Liver (tissue), 9 donors: Measurements from ENCODE around the gene CPSF4L. TPM values are rescaled to one million over a fixed set of nuclear protein-coding genes. Genes with fewer than 3 reads are reported as not detected.

Source experiments
- DNase-seq: peaks from one replicate; pipeline ENCODE4 v3.0.0-alpha.2; 2017; ENCODE audit warnings: low spot score
- H3K27ac ChIP-seq, 2 donors: one replicate each; pipeline ENCODE4 v1.7.0; 2013; ENCODE audit warnings: inconsistent platforms in 2 of 2, low read length in 2 of 2, control low read depth in 1 of 2, low read depth in 1 of 2, mild to moderate bottlenecking in 1 of 2
- H3K27me3 ChIP-seq, 4 donors: one replicate each; pipeline versions ENCODE4 v1.6.1 to v1.7.0; 2013; ENCODE audit warnings: low read length in 3 of 4, inconsistent platforms in 1 of 4, mild to moderate bottlenecking in 1 of 4, moderate library complexity in 1 of 4; ENCODE audit not compliant: control insufficient read depth in 4 of 4, insufficient read depth in 4 of 4
- H3K36me3 ChIP-seq, 4 donors: one replicate each; pipeline versions ENCODE4 v1.6.1 to v1.7.0; 2013; ENCODE audit warnings: low read length in 3 of 4, mild to moderate bottlenecking in 3 of 4, low read depth in 1 of 4, moderate library complexity in 1 of 4; ENCODE audit not compliant: control insufficient read depth in 4 of 4, insufficient read depth in 3 of 4
- H3K4me1 ChIP-seq, 4 donors: one replicate each; pipeline versions ENCODE4 v1.6.1 to v1.7.0; 2013; ENCODE audit warnings: low read length in 3 of 4, mild to moderate bottlenecking in 3 of 4, moderate library complexity in 1 of 4; ENCODE audit not compliant: control insufficient read depth in 4 of 4, insufficient read depth in 4 of 4
- H3K4me3 ChIP-seq, 3 donors: one replicate each; pipeline versions ENCODE4 v1.6.1 to v1.7.0; 2013; ENCODE audit warnings: low read length in 3 of 3, control low read depth in 1 of 3, low read depth in 1 of 3, mild to moderate bottlenecking in 1 of 3
- H3K9ac ChIP-seq, 2 donors: one replicate each; pipeline ENCODE4 v1.7.0; 2013; ENCODE audit warnings: low read length in 2 of 2, mild to moderate bottlenecking in 2 of 2, moderate library complexity in 2 of 2, control low read depth in 1 of 2, low read depth in 1 of 2
- H3K9me3 ChIP-seq, 4 donors: one replicate each; pipeline versions ENCODE4 v1.6.1 to v1.7.0; 2013; ENCODE audit warnings: low read length in 3 of 4; ENCODE audit not compliant: control insufficient read depth in 4 of 4
- ATF3 ChIP-seq: IDR thresholded peaks from 2 replicates; pipeline ENCODE4 v1.6.1; 2016; ENCODE audit warnings: antibody characterized with exemption
- CTCF ChIP-seq: fragments of 150-350 bp; IDR thresholded peaks from 2 replicates; pipeline ENCODE4 v1.5.1; 2017; ENCODE audit warnings: improper control_type of control experiment, low read depth, low read length; ENCODE audit not compliant: missing input control
- EGR1 ChIP-seq, 2 donors: IDR thresholded peaks; 2 replicates each; pipeline ENCODE4 v1.6.1; 2016 to 2018; ENCODE audit warnings: antibody characterized with exemption in 2 of 2, low read depth in 2 of 2
- FOXA1 ChIP-seq: IDR thresholded peaks from 2 replicates; pipeline ENCODE4 v1.6.1; 2016; ENCODE audit warnings: antibody characterized with exemption
- FOXA2 ChIP-seq: IDR thresholded peaks from 2 replicates; pipeline ENCODE4 v1.6.1; 2016; ENCODE audit warnings: antibody characterized with exemption
- GABPA ChIP-seq, 2 donors: IDR thresholded peaks in 1 of 2; conservative IDR thresholded peaks in 1 of 2; 2 replicates each; pipeline ENCODE4 v1.6.1; 2016; ENCODE audit warnings: antibody characterized with exemption in 2 of 2, mild to moderate bottlenecking in 1 of 2, moderate library complexity in 1 of 2
- HNF4G ChIP-seq: IDR thresholded peaks from 2 replicates; pipeline ENCODE4 v1.6.1; 2016; ENCODE audit warnings: antibody characterized with exemption
- JUND ChIP-seq, 2 donors: IDR thresholded peaks; 2 replicates each; pipeline ENCODE4 v1.6.1; 2016; ENCODE audit warnings: antibody characterized with exemption in 2 of 2
- MAX ChIP-seq: IDR thresholded peaks from 2 replicates; pipeline ENCODE4 v1.6.1; 2016; ENCODE audit warnings: antibody characterized with exemption
- RAD21 ChIP-seq, 2 donors: IDR thresholded peaks; 2 replicates each; pipeline ENCODE4 v1.6.1; 2016; ENCODE audit warnings: antibody characterized with exemption in 2 of 2, mild to moderate bottlenecking in 2 of 2
- REST ChIP-seq: IDR thresholded peaks from 2 replicates; pipeline ENCODE4 v1.6.1; 2016; ENCODE audit warnings: antibody characterized with exemption, mild to moderate bottlenecking
- RXRA ChIP-seq, 2 donors: IDR thresholded peaks; 2 replicates each; pipeline ENCODE4 v1.6.1; 2017 to 2018; ENCODE audit warnings: antibody characterized with exemption in 2 of 2, mild to moderate bottlenecking in 1 of 2
- SP1 ChIP-seq: IDR thresholded peaks from 2 replicates; pipeline ENCODE4 v1.6.1; 2018; ENCODE audit warnings: antibody characterized with exemption, mild to moderate bottlenecking
- YY1 ChIP-seq: IDR thresholded peaks from 2 replicates; pipeline ENCODE4 v1.6.1; 2016; ENCODE audit warnings: antibody characterized with exemption, mild to moderate bottlenecking
- WGBS: extraction: QIAGEN DNeasy Blood & Tissue Kit; methylation state at CpG from one replicate; pipeline ENCODE4 v1.1.7; 2013; 5-methylcytosine and 5-hydroxymethylcytosine counted together
- polyA plus RNA-seq, 2 donors: library from polyadenylated mRNA; stranded (reverse) in 1 of 2; unstranded in 1 of 2; fragments of 200-250 nt in 1 of 2; fragments of >200 nt in 1 of 2; fragmentation: Nextera tagmentation in 1 of 2; extraction: Ambion mirVana in 1 of 2; gene quantifications; one replicate each; pipeline versions ENCODE4 v1.2.1 to v1.2.3, GENCODE V29; 2013 to 2015
- total RNA-seq, 2 donors: library from RNA; depleted of rRNA; stranded (reverse); fragments of >200 nt; gene quantifications; one replicate each; pipeline ENCODE4 v1.2.3, GENCODE V29; 2014
- donor health status: healthy.
- donor health status: healthy.
- donor health status: healthy.
- donor health status: healthy.
- donor health status: healthy.

CPSF4L gene
- total and polyA plus RNA-seq, 4 donors: not detected

GRCh38 chr17:73215447-73215846 is 46.2 kb downstream of the CPSF4L start (continued):
- no peak for TF ChIP-seq RAD21 (IDR thresholded peaks at IDR 0.05)

GRCh38 chr17:73214851-73215250 is 46.8 kb downstream of the CPSF4L start:
- Histone ChIP-seq H3K9me3 (no peaks in the 10 kb centered on the region), H3K36me3 (peaks cover 3 to 6% (median 5%) of the 10 kb centered on the region in 4 donors), H3K27me3 (no peaks in the 10 kb centered on the region), H3K9ac (no peak overlapping the region), H3K4me3 (no peak overlapping the region), H3K27ac (no peak overlapping the region), H3K4me1 (no peaks in the 10 kb centered on the region)
- TF ChIP-seq FOXA1 (no peak), FOXA2 (no peak), EGR1 (IDR thresholded peaks at IDR 0.05; ENCODE audit: low read depth in 2 of 2) (no peak), GABPA (IDR thresholded peaks at IDR 0.05 in 1 of 2, conservative IDR thresholded peaks at IDR 0.05 in 1 of 2) (no peak), YY1 (no peak), RAD21 (IDR thresholded peaks at IDR 0.05) (no peak), JUND (IDR thresholded peaks at IDR 0.05) (no peak)
- WGBS: 70% methylated on average over 4 of the region's 4 CpGs
- DNase-seq: no peak

GRCh38 chr17:73214008-73214407 is 47.7 kb downstream of the CPSF4L start:
- Histone ChIP-seq H3K4me1 (no peaks in the 10 kb centered on the region), H3K36me3 (peaks cover 3 to 15% (median 10%) of the 10 kb centered on the region in 4 donors), H3K27ac (no peak overlapping the region), H3K9me3 (no peaks in the 10 kb centered on the region), H3K27me3 (no peaks in the 10 kb centered on the region), H3K4me3 (no peak overlapping the region), H3K9ac (no peak overlapping the region)
- DNase-seq: no peak
- TF ChIP-seq RXRA (IDR thresholded peaks at IDR 0.05): no peak
- TF ChIP-seq CTCF: no peak
- TF ChIP-seq FOXA2: no peak

GRCh38 chr17:73211745-73212144 is 49.9 kb downstream of the CPSF4L start:
- H3K4me1 ChIP-seq: peaks cover 0 to 5% (median 3%) of the 10 kb centered on the region in 4 donors
- WGBS: 74% methylated on average over 13 of the region's 13 CpGs
- TF ChIP-seq FOXA2 (no peak), MAX (no peak), ATF3 (no peak), SP1 (no peak), HNF4G (no peak), CTCF (no peak), RXRA (IDR thresholded peaks at IDR 0.05) (no peak), GABPA (IDR thresholded peaks at IDR 0.05 in 1 of 2, conservative IDR thresholded peaks at IDR 0.05 in 1 of 2) (no peak), REST (no peak)
- peaks cover 1 to 32% (median 27%) of the 10 kb centered on the region in 4 donors for H3K36me3 ChIP-seq
- no peak for DNase-seq
- no peak overlapping the region for H3K4me3 ChIP-seq
- no peaks in the 10 kb centered on the region for H3K9me3 ChIP-seq
- H3K27ac ChIP-seq: no peak overlapping the region
- H3K9ac ChIP-seq: no peak overlapping the region
- no peaks in the 10 kb centered on the region for H3K27me3 ChIP-seq
